SK-N-SH (cell line): ENCODE measurements around the gene TMEM232. TPM values are rescaled to one million over a fixed set of nuclear protein-coding genes. Genes with fewer than 3 reads are reported as not detected.

Source experiments
- CTCF ChIA-PET: fragments of 300-600, 350-600 bp; formaldehyde crosslinking; extraction: SDS; loops from one replicate; lab custom pipeline; 2021; lab: Yijun Ruan, JAX
- POLR2A ChIA-PET: fragments of 350-600 bp; sonication (Branson Sonifier 250); formaldehyde crosslinking; extraction: SDS; loops from one replicate; lab custom pipeline; 2020; ENCODE audit warnings: antibody characterized with exemption, inconsistent platforms; lab: Yijun Ruan, JAX
- DNase-seq: peaks from one replicate; pipeline ENCODE4 v3.0.0; 2012
- H2AFZ ChIP-seq: fragments of 200-600 bp; sonication (generic); 2 replicates; pipeline ENCODE4 v1.8.1; 2016; ENCODE audit warnings: antibody characterized with exemption, mild to moderate bottlenecking, low read depth
- H3F3A ChIP-seq: fragments of 200-600 bp; sonication (generic); replicated peaks from 2 replicates; pipeline ENCODE3; 2016; ENCODE audit warnings: antibody characterized with exemption, mild to moderate bottlenecking; ENCODE audit not compliant: insufficient read depth
- H3K27ac ChIP-seq, 2 experiments: fragments of 200-500 bp in 1 of 2; fragments of 200-600 bp in 1 of 2; sonication (Bioruptor generic) in 1 of 2; sonication (generic), shearing (Covaris generic) in 1 of 2; 2 replicates each; pipeline versions ENCODE4 v1.5.1 to v1.6.1; 2014 to 2016; ENCODE audit warnings: low read depth in 2 of 2, inconsistent platforms in 1 of 2, low read length in 1 of 2, mild to moderate bottlenecking in 1 of 2, mixed read lengths in 1 of 2
- H3K27me3 ChIP-seq: fragments of 200-600 bp; sonication (generic), shearing (Covaris generic); 2 replicates; pipeline ENCODE4 v1.6.1; 2016; ENCODE audit warnings: mixed run types; ENCODE audit not compliant: insufficient read depth
- H3K36me3 ChIP-seq, 2 experiments: fragments of 200-500 bp in 1 of 2; fragments of 200-600 bp in 1 of 2; sonication (Bioruptor generic) in 1 of 2; sonication (generic) in 1 of 2; replicated peaks in 1 of 2; 2 replicates each; pipeline versions ENCODE3 to v1.5.1; 2014 to 2016; ENCODE audit warnings: low read length in 1 of 2, mild to moderate bottlenecking in 1 of 2; ENCODE audit not compliant: insufficient read depth in 2 of 2, control insufficient read depth in 1 of 2
- H3K4me1 ChIP-seq, 2 experiments: fragments of 200-500 bp in 1 of 2; fragments of 200-600 bp in 1 of 2; sonication (Bioruptor generic) in 1 of 2; sonication (generic), shearing (Covaris generic) in 1 of 2; 2 replicates each; pipeline versions ENCODE4 v1.5.1 to v1.6.1; 2014 to 2016; ENCODE audit warnings: low read depth in 1 of 2, low read length in 1 of 2, mixed run types in 1 of 2; ENCODE audit not compliant: insufficient read depth in 2 of 2, control insufficient read depth in 1 of 2
- H3K4me2 ChIP-seq: fragments of 200-600 bp; sonication (generic), shearing (Covaris generic); 2 replicates; pipeline ENCODE4 v1.6.1; 2017; ENCODE audit warnings: mixed run types
- H3K4me3 ChIP-seq, 2 experiments: fragments of 200-500 bp in 1 of 2; fragments of 200-600 bp in 1 of 2; sonication (Bioruptor generic) in 1 of 2; sonication (generic), shearing (Covaris generic) in 1 of 2; 2 replicates each; pipeline versions ENCODE4 v1.5.1 to v1.8.1; 2014 to 2016; ENCODE audit warnings: low read depth in 2 of 2, inconsistent platforms in 1 of 2, low read length in 1 of 2, mild to moderate bottlenecking in 1 of 2, mixed read lengths in 1 of 2, moderate library complexity in 1 of 2
- H3K79me2 ChIP-seq: fragments of 200-600 bp; sonication (generic); 2 replicates; pipeline ENCODE4 v1.8.1; 2017; ENCODE audit warnings: mild to moderate bottlenecking; ENCODE audit not compliant: insufficient read depth
- H3K9ac ChIP-seq: fragments of 200-600 bp; sonication (generic); 2 replicates; pipeline ENCODE4 v1.6.1; 2017; ENCODE audit warnings: mixed run types
- H3K9me2 ChIP-seq: fragments of 200-600 bp; sonication (generic); 2 replicates; pipeline ENCODE4 v1.6.1; 2017; ENCODE audit warnings: mixed run types
- H3K9me3 ChIP-seq: fragments of 200-600 bp; sonication (generic); 2 replicates; pipeline ENCODE4 v1.6.1; 2017; ENCODE audit warnings: mixed run types, mild to moderate bottlenecking, moderate library complexity
- H4K20me1 ChIP-seq: fragments of 200-600 bp; sonication (generic); 2 replicates; pipeline ENCODE4 v1.6.1; 2017; ENCODE audit warnings: mild to moderate bottlenecking, mixed run types; ENCODE audit not compliant: insufficient read depth
- CHD2 ChIP-seq: fragments of 150-350 bp; IDR thresholded peaks from 2 replicates; pipeline ENCODE4 v1.6.1; 2018; ENCODE audit warnings: low read length; ENCODE audit not compliant: partially characterized antibody
- ELF1 ChIP-seq: IDR thresholded peaks from 2 replicates; pipeline ENCODE4 v1.4.0; 2012
- EP300 ChIP-seq, 2 experiments: IDR thresholded peaks; 2 replicates each; pipeline versions ENCODE4 v1.4.0 to v1.6.1; 2012; ENCODE audit warnings: borderline replicate concordance in 1 of 2, low read depth in 1 of 2, low read length in 1 of 2
- EZH2phosphoT487 ChIP-seq: fragments of 200-600 bp; sonication (generic); IDR thresholded peaks from 2 replicates; pipeline ENCODE4 v1.6.1; 2017; ENCODE audit warnings: low read depth, mixed run types, mild to moderate bottlenecking, antibody characterized with exemption, moderate library complexity, borderline replicate concordance
- FOSL2 ChIP-seq: IDR thresholded peaks from 2 replicates; pipeline ENCODE4 v1.4.0; 2012; ENCODE audit warnings: low read depth, mild to moderate bottlenecking, moderate library complexity, borderline replicate concordance
- FOXJ3 ChIP-seq: sonication (generic); formaldehyde crosslinking; IDR thresholded peaks from 2 replicates; pipeline ENCODE4 v1.5.1; 2020; ENCODE audit warnings: mild to moderate bottlenecking, missing genetic modification reagents
- FOXM1 ChIP-seq: IDR thresholded peaks from 2 replicates; pipeline ENCODE4 v1.4.0; 2012; ENCODE audit warnings: low read depth, mild to moderate bottlenecking
- GATA2 ChIP-seq: sonication (generic); formaldehyde crosslinking; IDR thresholded peaks from 2 replicates; pipeline ENCODE4 v1.5.0; 2020; ENCODE audit warnings: mild to moderate bottlenecking, missing genetic modification reagents
- JUND ChIP-seq: IDR thresholded peaks from 2 replicates; pipeline ENCODE4 v1.4.0; 2012
- MEF2A ChIP-seq: IDR thresholded peaks from 2 replicates; pipeline ENCODE4 v1.4.0; 2012; ENCODE audit warnings: low read depth, borderline replicate concordance
- MXI1 ChIP-seq: IDR thresholded peaks from 2 replicates; pipeline ENCODE4 v1.6.1; 2012; ENCODE audit warnings: mild to moderate bottlenecking, low read depth, low read length, improper control_type of control experiment
- NRF1 ChIP-seq: IDR thresholded peaks from 2 replicates; pipeline ENCODE4 v1.6.1; 2012; ENCODE audit warnings: low read depth, mild to moderate bottlenecking, low read length
- POLR2AphosphoS5 ChIP-seq: IDR thresholded peaks from 2 replicates; pipeline ENCODE4 v1.6.1; 2012; ENCODE audit warnings: low read depth, low read length
- RCOR1 ChIP-seq: fragments of 150-350 bp; IDR thresholded peaks from 2 replicates; pipeline ENCODE4 v1.6.1; 2017; ENCODE audit warnings: antibody characterized with exemption, low read length
- RXRA ChIP-seq: IDR thresholded peaks from 2 replicates; pipeline ENCODE4 v1.4.0; 2012; ENCODE audit warnings: low read depth, mild to moderate bottlenecking, borderline replicate concordance
- TCF12 ChIP-seq: IDR thresholded peaks from 2 replicates; pipeline ENCODE4 v1.4.0; 2012
- WGBS: methylation state at CpG from one replicate; pipeline ENCODE4 v1.1.6; 2017; ENCODE audit warnings: low lambda C conversion rate; 5-methylcytosine and 5-hydroxymethylcytosine counted together
- polyA plus RNA-seq, 3 experiments: library from polyadenylated mRNA; depleted of rRNA; stranded (reverse); fragments of >200 nt; gene quantifications; 2 replicates each; pipeline ENCODE4 v1.2.3, GENCODE V29; 2012
- TF ChIP-seq, protein P1 (sequence below): IDR thresholded peaks from 2 replicates; pipeline ENCODE4 v1.4.0; 2012; ENCODE audit warnings: low read depth, borderline replicate concordance
- TF ChIP-seq, protein P2 (sequence below): IDR thresholded peaks from 2 replicates; pipeline ENCODE4; 2012
- TF ChIP-seq, protein P3 (sequence below): fragments of 150-350 bp; IDR thresholded peaks from 2 replicates; pipeline ENCODE4 v1.6.1; 2017; ENCODE audit warnings: antibody characterized with exemption, low read length, low read depth, borderline replicate concordance
- TF ChIP-seq, protein P4 (sequence below): IDR thresholded peaks from 2 replicates; pipeline ENCODE4 v1.4.0; 2012; ENCODE audit warnings: low read depth, borderline replicate concordance
- TF ChIP-seq, protein P5 (sequence below): IDR thresholded peaks from 2 replicates; pipeline ENCODE4 v1.4.0; 2012; ENCODE audit warnings: low read depth

The TMEM232 gene
- polyA plus RNA-seq, 1 of the 3 experiments (the other 2 are of a cell fraction), result 0.66 TPM

DNA sequence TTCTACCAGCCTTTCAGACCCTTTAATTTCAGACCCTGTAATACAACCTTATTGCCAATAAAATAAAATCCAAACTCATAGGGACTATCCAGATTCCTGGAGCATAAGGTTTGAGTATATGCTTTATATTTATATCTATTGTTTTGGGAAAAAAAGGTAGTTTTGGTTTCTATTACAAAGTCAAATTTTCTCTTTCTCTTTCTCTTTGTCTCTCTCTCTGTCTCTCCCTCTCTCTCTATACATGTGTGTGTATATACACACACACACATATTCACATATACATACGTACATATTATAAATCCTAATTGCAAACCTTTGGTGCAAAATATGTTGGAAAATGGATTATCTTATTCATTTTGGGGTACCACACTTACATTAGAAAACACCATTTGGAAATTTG lies 39.0 kb downstream of the TMEM232 start:
- WGBS, result 61% methylated on average over 1 of the region's 1 CpG
- TF ChIP-seq, protein P1, sequence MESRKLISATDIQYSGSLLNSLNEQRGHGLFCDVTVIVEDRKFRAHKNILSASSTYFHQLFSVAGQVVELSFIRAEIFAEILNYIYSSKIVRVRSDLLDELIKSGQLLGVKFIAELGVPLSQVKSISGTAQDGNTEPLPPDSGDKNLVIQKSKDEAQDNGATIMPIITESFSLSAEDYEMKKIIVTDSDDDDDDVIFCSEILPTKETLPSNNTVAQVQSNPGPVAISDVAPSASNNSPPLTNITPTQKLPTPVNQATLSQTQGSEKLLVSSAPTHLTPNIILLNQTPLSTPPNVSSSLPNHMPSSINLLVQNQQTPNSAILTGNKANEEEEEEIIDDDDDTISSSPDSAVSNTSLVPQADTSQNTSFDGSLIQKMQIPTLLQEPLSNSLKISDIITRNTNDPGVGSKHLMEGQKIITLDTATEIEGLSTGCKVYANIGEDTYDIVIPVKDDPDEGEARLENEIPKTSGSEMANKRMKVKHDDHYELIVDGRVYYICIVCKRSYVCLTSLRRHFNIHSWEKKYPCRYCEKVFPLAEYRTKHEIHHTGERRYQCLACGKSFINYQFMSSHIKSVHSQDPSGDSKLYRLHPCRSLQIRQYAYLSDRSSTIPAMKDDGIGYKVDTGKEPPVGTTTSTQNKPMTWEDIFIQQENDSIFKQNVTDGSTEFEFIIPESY, result no peak
- TF ChIP-seq POLR2AphosphoS5 (no peak), MXI1 (no peak), RXRA (no peak), FOSL2 (no peak), JUND (no peak), ELF1 (no peak), EZH2phosphoT487 (no peak), EP300 (IDR thresholded peaks at IDR 0.05; ENCODE audit: borderline replicate concordance in 1 of 2, low read depth in 1 of 2, low read length in 1 of 2) (no peak), TCF12 (no peak)
- TF ChIP-seq, protein P2, sequence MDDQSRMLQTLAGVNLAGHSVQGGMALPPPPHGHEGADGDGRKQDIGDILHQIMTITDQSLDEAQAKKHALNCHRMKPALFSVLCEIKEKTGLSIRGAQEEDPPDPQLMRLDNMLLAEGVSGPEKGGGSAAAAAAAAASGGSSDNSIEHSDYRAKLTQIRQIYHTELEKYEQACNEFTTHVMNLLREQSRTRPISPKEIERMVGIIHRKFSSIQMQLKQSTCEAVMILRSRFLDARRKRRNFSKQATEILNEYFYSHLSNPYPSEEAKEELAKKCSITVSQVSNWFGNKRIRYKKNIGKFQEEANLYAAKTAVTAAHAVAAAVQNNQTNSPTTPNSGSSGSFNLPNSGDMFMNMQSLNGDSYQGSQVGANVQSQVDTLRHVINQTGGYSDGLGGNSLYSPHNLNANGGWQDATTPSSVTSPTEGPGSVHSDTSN, result no peak
- TF ChIP-seq, protein P3, sequence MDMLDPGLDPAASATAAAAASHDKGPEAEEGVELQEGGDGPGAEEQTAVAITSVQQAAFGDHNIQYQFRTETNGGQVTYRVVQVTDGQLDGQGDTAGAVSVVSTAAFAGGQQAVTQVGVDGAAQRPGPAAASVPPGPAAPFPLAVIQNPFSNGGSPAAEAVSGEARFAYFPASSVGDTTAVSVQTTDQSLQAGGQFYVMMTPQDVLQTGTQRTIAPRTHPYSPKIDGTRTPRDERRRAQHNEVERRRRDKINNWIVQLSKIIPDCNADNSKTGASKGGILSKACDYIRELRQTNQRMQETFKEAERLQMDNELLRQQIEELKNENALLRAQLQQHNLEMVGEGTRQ, result no peak
- H3K27ac ChIP-seq, result no peak overlapping the region
- no peak for DNase-seq
- POLR2A ChIA-PET, result no interaction called here
- H3K36me3 ChIP-seq, result no peaks in the 10 kb centered on the region
- H3K4me3 ChIP-seq, result no peak overlapping the region
- CTCF ChIA-PET, result no interaction called here
- H3K9ac ChIP-seq, result no peak overlapping the region
- H3K4me2 ChIP-seq, result no peak overlapping the region
- H3K79me2 ChIP-seq, result no peaks in the 10 kb centered on the region
- no peaks in the 10 kb centered on the region for H4K20me1 ChIP-seq
- H3K9me3 ChIP-seq, result no peaks in the 10 kb centered on the region
- no peaks in the 10 kb centered on the region for H3K27me3 ChIP-seq
- no peak overlapping the region for H2AFZ ChIP-seq
- no peaks in the 10 kb centered on the region for H3F3A ChIP-seq
- H3K9me2 ChIP-seq, result no peaks in the 10 kb centered on the region
- H3K4me1 ChIP-seq, result no peaks in the 10 kb centered on the region

DNA sequence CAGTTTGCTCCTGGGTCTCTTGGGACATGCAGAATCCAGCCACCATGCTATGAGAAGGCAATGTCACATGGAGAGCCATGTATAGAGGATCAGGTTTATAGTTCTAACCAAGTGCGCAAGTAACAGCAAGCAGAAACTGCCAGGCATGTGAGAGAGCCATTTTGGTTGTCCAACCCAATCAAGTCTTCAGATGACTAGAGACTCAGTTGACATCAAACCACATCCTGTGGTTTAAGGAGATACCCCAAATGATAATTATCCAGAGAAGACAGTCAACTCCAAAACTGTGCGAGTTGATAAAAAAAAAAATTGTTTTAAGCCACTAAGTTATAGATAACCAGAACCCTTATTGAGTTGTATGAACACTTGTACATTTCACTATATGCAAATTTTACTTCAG lies 40.2 kb downstream of the TMEM232 start:
- DNase-seq, result no peak
- Histone ChIP-seq H3K27me3 (no peaks in the 10 kb centered on the region), H2AFZ (no peak overlapping the region), H3K79me2 (no peaks in the 10 kb centered on the region), H3K36me3 (no peaks in the 10 kb centered on the region), H3K4me1 (no peaks in the 10 kb centered on the region), H3K4me3 (no peak overlapping the region), H3K9ac (no peak overlapping the region), H3K9me2 (no peaks in the 10 kb centered on the region), H3K4me2 (no peak overlapping the region), H3K27ac (no peak overlapping the region), H3K9me3 (no peaks in the 10 kb centered on the region), H3F3A (no peaks in the 10 kb centered on the region), H4K20me1 (no peaks in the 10 kb centered on the region)
- CTCF ChIA-PET, result no interaction called here
- 80% methylated on average over 2 of the region's 2 CpGs for WGBS
- POLR2A ChIA-PET, result no interaction called here
- TF ChIP-seq, protein P1, result no peak
- TF ChIP-seq EZH2phosphoT487, result no peak
- no peak for TF ChIP-seq CHD2
- no peak for TF ChIP-seq FOXM1
- TF ChIP-seq TCF12, result no peak
- TF ChIP-seq GATA2 (CRISPR knock-in tag), result no peak
- no peak for TF ChIP-seq RCOR1
- no peak for TF ChIP-seq NRF1
- TF ChIP-seq, protein P3, result no peak
- TF ChIP-seq MEF2A, result no peak
- TF ChIP-seq, protein P4, sequence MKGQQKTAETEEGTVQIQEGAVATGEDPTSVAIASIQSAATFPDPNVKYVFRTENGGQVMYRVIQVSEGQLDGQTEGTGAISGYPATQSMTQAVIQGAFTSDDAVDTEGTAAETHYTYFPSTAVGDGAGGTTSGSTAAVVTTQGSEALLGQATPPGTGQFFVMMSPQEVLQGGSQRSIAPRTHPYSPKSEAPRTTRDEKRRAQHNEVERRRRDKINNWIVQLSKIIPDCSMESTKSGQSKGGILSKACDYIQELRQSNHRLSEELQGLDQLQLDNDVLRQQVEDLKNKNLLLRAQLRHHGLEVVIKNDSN, result no peak
- TF ChIP-seq POLR2AphosphoS5, result no peak
- TF ChIP-seq, protein P5, sequence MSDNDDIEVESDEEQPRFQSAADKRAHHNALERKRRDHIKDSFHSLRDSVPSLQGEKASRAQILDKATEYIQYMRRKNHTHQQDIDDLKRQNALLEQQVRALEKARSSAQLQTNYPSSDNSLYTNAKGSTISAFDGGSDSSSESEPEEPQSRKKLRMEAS, result no peak
- TF ChIP-seq JUND, result no peak
- no peak for TF ChIP-seq FOXJ3 (CRISPR knock-in tag)
